GM12892 (cell line): ENCODE measurements around the gene KLHL8.

Source experiments
- POLR2AphosphoS5 ChIP-seq: IDR thresholded peaks from 2 replicates; pipeline ENCODE4 v1.6.1; 2011; ENCODE audit warnings: low read depth, low read length, control low read depth
- TAF1 ChIP-seq: IDR thresholded peaks from 2 replicates; pipeline ENCODE4 v1.6.1; 2011; ENCODE audit warnings: low read depth, mild to moderate bottlenecking, control low read depth, low read length, borderline replicate concordance

DNA sequence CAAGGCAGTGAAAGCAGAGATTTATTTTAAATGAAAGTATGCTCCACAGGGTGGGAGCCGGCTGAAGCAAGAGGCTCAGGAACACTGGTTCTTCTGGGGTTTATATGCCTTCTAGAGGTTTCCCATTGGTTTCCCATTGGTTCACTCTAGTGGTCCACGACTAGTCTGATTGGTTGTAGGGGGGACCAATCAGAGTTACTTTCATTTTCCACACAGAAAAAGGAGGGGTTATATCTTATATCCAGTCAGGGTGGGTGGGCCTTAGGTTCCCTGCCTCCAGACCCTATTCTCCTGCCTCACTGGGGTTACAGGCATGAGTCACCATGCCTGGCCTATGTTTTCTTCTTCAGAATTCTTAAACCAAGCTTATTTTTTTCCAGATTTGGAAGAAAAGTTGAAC lies 101.6 kb downstream of the KLHL8 start:
- TF ChIP-seq POLR2AphosphoS5 (no peak), TAF1 (no peak)
